Stimulated activated CD8-positive, alpha-beta memory T cell treated with anti-CD3 and anti-CD28 coated beads, Interleukin-7, amount 100 ng/mL, for 1 hour (primary cell): ENCODE results near the gene PEMT.

Experiments used
- DNase-seq, 2 donors: peaks; one replicate each; pipeline ENCODE4 v3.0.0-alpha.2; 2020; ENCODE audit warnings: low read depth in 2 of 2

The PEMT gene

DNA sequence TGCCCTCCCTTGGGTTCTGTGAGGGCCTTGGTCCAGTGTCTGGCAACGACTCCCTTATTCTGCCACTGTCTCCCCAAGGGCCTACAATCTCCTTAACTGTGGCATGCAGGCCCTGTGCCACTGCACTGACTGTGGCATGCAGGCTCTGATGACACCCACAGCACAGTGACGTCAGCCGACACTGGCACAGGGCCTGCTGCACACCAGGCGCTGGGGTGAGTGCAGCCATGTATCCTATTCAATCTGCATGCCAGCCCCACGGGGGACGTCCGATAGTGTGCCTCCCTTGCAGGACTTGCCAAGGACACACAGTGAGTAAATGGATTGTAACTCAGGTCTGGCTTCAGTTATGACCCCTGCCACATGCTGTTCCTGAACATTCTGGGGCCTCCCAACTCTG, 55.6 kb downstream of the PEMT start:
- DNase-seq = no peak

DNA sequence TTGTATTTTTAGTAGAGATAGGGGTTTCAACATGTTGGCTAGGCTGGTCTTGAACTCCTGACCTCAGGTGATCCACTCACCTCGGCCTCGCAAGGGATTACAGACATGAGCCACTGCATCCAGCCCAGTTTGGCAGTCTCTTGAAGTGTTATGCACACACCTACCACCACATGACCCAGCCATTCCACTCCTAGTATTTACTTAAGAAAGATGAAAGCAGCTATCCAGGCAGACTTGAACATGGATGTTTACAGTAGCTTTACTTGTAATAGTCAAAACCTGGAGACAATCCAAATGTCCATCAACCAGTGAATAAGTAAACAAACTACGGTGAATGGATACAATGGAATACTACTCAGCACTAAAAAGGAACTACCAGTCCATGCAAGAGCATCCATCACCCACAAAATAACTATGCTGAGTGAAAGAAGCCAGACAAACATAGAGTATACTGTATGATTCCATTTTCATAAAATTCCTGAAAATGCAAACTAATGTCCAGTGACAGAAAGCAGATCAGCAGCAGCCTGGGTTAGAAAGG, 57.5 kb downstream of the PEMT start:
- DNase-seq = no peak

DNA sequence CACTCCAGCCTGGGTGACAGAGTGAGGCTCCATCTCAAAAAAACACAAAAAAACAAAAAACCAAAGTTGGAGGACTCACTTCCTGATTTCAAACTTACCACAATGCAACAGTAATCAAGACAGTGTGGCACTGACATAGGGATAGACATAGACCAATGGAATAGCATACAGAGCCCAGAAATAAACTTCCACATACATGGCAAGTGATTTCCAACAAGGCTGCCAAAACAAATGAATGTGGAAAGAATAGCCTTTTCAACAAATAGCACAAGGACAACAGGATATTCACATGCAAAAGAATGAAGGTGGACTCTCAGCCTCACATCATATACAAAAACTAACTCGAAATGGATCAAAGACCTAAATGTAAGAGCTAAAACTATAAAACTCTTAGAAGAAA, 58.5 kb downstream of the PEMT start:
- DNase-seq = no peak

DNA sequence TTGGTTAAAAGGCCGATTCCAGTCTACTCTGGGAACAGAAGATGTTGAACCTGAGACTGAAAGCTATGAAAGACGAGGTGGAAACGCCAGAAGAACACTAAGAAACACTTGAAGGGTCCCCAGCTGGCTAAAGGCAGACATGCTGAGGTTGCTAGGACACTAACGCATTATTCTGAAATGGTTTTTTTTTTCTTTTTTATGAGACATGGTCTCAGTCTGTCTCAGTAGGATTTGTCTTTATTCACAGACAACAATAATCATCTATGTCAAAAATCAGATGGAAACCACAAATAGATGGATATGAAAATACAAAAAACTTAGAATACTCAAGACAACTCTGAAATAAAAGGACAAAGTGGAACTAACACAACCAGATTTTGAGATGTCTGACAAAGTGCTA, 60.4 kb downstream of the PEMT start:
- no peak for DNase-seq

DNA sequence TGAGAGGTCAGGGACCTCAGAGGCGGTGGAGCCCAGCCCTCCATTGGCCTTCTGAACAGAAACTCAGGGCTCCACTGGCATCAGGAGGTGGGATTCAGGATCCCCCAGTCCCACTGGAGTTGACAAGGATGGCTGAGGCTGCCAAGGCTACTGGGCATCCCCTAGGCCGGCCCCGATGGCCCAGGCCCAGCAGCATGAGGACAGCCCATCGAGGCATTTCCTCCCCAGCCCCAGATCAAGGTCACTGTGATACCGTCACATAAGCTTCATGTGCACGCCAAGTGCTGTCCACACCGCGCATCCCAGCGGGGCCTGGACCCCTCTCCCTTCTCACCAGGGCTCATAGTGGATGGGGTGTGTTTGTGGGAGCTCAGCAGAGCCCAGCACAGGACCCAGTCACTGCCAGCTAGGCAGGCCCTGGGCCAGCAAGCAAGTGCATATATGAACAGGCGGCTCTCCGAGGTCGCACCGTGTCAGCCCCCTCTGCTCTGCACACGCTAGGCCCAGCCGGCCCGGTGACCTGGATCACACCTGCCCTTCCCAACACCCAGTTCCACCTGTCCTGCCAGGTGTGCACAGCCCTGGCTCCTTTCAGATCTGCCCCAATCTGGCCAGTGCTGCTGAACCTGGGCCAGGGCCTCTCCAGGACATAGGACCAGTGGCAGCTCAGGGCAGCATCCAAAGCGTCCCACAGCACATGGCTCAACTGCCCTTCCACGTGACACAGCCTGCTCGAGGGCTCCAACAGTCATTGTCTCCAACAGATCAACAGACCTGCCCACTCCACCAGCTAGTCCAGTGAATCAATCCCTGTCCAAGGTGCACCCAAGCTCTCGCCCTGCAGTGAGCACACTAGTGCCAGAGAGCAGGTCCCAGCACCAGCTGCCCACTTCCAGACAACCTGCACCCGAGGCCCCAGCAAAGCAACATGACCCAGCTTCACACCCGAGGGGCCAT, 62.5 kb downstream of the PEMT start:
- DNase-seq = no peak

DNA sequence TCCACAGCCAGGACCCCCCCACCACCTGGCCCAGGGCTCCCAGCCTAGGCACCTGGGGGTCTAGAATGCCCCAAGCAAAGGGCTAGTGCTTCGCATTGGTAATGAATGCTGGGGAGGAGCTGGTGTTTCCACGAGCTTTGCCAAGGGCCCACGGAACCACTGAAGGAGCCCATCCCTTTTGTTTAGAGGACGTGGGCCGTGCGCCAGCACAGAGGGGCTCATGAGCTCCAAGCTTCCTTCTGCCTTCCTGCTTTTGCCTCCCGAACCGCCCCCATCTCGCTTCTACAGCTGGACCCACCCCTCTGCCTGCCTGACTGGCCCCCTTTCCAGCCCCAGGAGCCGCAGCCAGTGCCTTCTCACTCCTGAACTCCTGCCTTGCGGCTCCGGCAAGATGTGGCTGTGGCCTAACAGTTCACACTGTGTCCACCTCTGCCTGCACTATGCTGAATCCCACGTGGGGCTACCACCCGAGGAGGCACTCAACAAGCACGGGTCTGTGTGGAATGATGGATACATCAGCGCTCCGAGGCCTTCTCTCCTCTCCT, 63.5 kb downstream of the PEMT start:
- DNase-seq = no peak

DNA sequence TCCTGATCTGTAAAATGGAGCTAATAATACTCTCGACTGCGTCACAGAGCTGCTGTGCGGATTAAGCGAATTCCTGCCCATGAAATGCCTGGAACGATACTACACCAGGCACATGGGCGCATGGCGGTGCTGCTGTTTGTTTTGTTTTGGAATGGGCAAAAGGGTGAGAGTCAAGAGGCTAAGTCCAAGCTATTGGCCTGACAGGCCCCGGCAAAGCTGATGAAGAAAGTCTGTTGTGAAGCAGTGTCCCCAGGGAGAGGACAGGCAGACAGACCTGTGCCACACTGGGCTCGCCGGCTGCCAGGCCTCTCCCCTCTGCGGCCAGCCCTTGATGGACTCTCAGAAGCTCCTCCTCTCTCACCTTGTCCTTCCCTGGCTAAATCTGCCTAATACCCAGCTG, 64.0 kb downstream of the PEMT start:
- DNase-seq = no peak

DNA sequence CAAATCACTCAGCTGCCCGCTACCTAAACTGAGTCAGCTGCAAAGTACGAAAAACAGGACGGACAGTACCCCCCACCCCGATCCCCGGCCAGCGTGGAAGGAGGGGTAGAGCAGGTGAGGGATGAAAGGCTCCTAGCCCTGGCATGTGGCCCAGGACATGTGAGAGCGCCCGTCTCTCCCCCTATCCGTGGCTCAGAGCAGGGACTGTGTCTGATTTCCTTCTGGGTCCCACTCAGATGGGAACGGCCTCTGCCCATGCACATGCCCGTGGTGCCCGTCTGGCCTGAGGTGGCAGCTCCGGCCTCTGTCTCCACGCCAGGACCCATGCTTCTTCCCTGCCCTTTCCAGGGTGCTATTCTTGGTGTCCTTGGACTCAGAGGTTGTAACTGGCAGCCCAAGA, 65.1 kb downstream of the PEMT start:
- DNase-seq = no peak

DNA sequence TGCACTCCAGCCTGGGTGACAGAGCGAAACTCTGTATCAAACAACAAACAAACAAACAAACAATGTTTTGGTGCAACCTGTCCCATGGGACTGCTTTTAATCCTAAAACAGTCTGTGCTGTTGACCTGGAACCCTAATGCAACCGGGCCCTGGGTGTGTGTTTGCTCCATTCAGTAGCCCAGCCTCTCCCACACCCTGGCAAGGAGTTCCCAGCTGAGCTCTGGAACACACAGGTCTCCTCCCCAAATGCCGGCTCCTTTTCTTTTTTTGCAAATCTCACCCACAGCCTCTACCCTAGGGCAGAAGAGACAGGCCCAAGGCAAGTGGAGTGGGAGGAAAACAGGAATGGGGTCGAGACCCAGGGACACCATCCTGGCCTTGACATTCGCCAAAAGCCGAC, 65.6 kb downstream of the PEMT start:
- no peak for DNase-seq

DNA sequence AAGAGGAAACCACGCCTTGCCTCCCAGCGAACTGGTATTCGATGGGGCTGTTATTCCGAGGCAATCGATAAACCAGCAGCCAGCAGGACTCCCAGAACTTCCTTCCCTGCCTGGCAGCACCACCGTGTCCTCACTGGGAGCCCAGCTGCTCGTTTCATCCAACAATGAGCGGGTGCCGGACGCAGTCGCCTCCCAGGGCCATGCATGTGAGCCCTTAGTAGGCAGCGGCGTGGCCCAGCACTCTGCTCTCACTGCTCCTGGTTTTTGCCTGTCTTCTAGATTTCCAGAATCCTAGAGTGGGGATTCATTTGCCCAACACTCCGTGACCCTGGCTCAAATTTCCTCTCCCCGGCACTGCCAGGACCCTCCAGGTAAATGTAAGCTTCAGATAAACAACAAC, 66.2 kb downstream of the PEMT start:
- no peak for DNase-seq

DNA sequence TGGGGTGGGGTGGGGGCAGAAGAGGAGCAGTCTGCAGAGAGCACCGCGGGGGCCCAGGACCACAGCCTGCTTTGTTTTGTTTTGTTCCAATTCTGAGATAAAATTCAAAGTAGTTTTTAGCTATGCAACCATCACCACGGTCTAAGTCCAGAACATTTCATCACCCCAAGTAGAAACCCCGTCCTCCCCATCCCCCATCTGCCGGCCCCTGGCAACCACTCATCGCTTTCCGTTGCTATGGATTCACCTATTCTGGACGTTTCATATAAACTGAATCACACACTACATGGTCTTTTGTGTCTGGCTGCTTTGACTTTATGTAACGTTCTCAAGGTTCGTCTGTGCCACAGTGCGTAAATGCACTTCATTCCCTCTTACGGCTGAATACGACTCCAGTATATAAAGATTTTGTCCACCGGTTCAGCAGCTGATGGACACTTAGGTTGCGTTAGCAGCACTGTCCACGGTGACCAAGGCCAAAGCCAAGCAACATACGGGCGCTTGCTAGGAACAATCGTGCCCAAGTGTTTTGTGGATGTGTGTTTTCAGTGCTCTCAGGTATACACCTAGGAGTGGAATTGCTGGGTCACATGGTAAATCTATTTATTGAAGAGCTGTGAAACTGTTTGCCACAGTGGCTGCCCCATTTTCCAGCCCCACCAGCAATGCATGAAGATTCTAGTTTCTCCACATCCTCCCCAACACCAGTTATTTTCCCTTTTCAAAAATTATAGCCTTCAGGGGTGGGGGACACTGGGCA, 67.6 kb downstream of the PEMT start:
- no peak for DNase-seq

DNA sequence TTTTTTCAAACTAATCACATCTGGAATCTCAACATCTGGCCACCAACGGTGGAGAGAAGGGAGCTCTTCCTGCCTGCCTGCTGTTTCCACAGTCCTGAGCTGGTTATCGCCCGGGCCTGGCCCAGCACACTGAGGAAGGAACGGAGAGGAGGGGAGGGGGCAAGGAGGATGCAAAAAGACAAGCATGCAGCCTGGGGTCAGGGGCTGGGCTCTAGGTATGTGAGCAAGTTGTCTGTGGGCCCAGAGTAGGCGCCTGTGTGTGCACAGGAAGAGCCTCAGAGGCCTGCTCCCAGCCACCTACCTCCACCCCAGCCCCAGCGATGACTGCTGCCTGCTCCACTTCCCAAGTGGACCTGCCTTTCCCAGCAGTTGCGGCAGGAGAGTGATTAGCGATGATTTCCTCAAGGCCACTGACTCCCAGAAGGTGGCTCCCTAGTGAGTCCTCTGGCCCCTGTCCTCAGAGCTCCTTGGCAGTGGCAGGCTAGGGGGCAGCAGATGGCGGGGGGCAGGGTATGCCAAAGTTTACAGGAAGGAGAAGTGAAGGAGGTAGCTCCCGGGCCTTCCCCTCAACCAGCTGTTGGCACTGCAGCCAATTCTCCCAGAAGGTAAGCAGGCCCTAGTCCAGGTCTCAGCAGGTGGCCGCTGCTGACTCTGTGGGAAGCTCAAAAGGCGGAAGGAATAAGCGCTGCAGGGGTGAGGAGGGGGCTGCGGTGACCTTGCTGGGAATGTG, 68.3 kb downstream of the PEMT start:
- no peak for DNase-seq

DNA sequence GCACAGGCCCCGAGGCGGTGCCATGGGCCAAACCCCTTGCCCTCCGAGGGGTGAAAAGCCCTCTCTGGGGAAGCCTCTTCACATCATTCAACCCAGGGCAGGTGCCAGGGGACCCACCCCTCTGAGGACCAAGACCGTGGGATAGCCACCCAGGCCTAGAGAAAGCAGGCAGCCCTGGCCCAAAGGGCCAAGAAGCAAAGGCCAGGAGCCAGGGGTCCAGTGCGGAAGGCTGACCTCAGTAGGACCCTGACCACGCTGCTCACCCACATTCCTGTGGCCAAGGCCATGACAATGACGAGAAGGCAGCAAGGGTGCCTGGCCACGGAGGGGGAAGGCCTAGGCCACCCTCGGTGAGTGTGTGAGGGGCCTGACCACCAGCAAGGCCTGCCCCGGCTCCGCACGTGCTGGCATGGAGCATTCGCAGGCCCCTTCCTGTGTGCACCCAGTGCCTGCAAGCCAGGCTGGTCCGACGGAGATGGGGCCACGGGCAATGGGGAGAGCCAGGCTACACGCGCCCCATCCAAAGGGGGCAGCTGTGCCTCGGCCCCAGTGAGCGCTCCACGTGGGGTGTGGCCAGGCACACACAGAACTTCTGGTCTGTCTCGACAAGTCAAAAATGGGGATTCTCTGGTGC, 70.8 kb downstream of the PEMT start:
- no peak for DNase-seq

DNA sequence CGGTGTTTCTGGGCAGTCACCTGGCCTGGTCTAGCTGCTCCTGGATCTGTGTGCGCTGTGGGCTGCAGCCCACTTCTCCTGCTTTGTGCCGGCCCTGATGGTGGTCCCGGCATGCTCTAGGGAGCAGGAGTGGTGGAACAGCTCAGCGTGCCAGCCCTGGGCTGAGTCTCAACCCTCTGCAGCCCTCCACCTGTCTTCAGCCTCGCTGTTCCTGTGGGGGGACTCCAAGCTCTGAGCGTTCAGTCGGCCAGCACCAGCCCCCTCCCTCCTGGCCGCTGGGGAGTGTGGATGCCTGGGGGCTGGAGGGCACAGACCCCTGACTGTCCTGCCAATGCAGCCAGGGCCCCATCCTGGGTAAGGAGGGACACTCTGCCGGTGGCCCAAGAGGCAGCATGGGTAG, 71.6 kb downstream of the PEMT start:
- DNase-seq = no peak

DNA sequence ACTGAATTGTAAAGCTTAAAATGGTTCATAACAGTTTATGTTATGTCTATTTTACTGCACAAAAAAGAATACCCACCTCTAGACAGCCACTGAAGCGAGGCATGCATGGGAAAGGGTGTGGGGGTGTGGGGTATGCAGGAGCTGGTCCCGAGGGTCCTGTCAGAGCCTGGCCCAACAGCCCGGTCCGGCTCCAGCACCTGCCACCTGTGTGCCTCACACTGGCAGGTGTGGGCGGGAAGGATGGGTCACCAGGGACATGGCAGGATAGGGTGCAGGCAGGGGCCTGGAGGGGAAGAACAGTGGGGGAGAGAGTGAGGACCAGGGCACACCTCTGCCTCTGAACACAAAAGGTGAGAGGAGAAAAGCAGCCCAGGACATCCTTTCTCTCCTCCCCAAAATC, 72.6 kb downstream of the PEMT start:
- no peak for DNase-seq

DNA sequence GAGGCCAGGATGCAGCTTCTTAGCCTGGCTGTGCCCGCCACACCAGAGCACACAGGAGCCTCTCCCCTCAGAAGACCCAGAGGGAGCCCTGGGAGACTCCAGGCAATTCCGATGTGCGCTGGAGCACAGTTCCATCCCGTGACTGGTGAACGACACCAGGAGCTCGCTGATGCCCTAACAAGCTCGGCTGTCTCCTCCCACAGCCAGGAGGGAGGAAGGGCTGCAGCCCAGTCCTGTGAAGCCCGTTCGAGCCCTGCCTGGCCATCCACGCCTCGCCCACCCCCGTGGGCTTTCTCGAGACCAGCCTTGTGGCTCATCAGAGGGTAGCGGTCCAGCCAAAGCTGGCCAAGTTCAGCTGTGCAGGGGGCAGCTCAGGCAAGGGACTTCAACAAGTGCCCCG, 73.5 kb downstream of the PEMT start:
- DNase-seq = no peak

DNA sequence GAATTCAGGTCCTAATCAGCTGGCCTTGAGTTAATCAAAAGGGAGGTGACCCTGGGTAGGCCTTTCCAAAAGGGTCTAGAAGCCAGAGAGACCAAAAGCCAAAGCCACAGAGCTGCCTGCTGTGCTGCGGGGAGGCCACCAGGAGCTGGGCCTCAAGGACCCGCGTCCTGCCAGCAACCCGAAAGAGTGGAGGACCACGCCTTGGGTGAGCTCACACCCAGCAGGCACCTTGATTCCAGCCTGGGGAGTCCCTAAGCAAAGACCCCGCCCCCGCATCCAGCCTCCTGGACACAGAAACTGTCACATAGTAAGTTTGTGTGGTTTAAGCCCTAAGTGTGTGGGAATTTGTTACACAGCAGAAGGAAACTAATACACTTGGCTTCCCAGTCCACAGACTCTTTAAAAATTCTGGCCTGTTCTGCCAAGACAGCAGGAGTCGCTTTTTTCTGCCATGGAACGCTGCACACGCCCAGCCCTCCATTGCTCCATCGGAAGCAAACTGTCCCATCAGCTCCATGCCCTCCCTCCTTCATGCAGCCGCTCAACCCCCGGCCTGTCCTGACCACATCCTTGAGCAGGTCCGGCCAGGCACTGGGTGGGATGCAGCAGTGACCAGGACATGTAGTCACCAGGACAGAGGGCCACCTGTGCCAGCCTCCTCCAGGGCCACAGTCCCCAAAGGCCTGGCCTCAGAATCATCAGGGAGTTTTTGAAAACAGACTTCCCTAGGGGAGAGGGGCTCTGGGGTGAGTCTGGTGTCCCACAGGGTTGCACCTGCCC, 74.4 kb downstream of the PEMT start:
- DNase-seq = no peak

DNA sequence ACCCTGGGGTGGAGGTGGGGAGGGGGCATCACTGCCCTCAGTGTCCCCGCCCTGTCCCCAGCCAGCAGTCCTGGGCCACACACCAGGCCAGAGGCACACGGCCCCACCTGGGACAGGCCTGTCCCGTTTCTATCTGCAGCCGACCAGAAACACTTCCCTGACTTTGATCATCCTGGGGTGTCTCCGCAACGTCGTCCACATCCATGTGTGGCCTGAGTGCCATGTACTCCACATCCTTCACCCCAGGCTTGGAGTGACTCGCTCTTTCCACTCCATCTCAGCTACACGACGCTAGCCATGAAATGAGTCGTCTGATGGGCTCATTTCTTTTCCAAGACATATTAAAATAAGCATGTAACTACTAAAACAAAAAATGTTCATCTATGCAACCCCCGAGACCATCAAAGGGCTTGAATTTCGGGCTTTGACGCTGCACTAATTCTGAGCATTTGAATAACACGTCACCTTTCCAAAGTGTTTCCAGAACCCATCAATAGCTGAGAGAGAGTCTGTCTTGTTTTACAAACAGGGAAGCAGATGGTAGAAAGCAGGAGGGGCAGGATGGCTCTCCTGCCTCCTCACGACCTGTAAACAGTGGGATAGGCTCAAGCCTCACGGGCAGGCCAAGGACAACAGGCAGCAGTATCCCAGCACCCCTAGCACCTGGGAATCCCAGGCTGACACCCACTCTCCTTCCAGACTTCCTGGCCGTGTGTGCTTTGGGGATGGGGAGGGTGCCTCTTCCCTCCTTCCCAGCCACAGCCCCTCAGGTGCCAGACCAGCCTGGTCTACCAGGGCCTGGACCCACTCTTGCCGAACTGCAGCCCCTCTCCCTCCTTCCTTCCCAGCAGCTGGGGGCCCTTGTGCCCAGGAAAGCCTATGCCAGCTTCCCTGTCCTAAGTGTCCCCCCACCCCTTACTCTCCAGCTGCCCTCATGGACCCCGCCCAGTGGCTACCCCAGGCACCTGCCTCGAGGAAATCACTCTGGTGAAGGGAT, 75.3 kb downstream of the PEMT start:
- DNase-seq = no peak
